ENCODE data around the gene ARID1B.
A peak's percentile ranks its signal among the peaks of the same experiment; 100 is the strongest.

The ARID1B gene

GRCh38 chr6:156879591-156879990, 102.4 kb downstream of the ARID1B start:
- Histone ChIP-seq H3K9ac (ENCODE audit: low read length) (peak overlapping the region; percentile 19; the same call in 1 of the 2 replicates), H3K79me2 (ENCODE audit: insufficient read depth, low read length) (peaks cover 93% of the 10 kb centered on the region), H3K4me3 (ENCODE audit: low read depth, low read length, poor library complexity, severe bottlenecking) (no peak overlapping the region), H3K9me2 (ENCODE audit: low read depth, low read length) (no peaks in the 10 kb centered on the region), H3K4me2 (ENCODE audit: low read length) (peak overlapping the region; percentile 37; the same call in 1 of the 2 replicates), H3F3A (ENCODE audit: insufficient read depth, low read length) (no peaks in the 10 kb centered on the region), H3K27me3 (ENCODE audit: insufficient read depth, low read length) (no peaks in the 10 kb centered on the region), H4K20me1 (ENCODE audit: insufficient read depth, low read length) (no peaks in the 10 kb centered on the region), H3K27ac (ENCODE audit: low read depth, low read length, poor library complexity, severe bottlenecking) (peak overlapping the region; percentile 88), H3K36me3 (ENCODE audit: insufficient read depth, low read length) (peaks cover 15% of the 10 kb centered on the region), H3K4me1 (ENCODE audit: insufficient read depth, low read length, severe bottlenecking) (peaks cover 85% of the 10 kb centered on the region), H2AFZ (ENCODE audit: low read length) (no peak overlapping the region), H3K9me3 (ENCODE audit: low read length) (no peaks in the 10 kb centered on the region)
- no peak for TF ChIP-seq EZH2 (IDR thresholded peaks at IDR 0.05; ENCODE audit: borderline replicate concordance, low read length)
- TF ChIP-seq CTCF (IDR thresholded peaks at IDR 0.05; ENCODE audit: low read length), result no peak

- Histone ChIP-seq H3K9me2 (ENCODE audit: low read depth, low read length) (no peaks in the 10 kb centered on the region), H4K20me1 (ENCODE audit: insufficient read depth, low read length) (no peaks in the 10 kb centered on the region)
Measured at GRCh38 chr6:156880913-156881312, 103.7 kb downstream of the ARID1B start.

GRCh38 chr6:156881687-156882629, 104.8 kb downstream of the ARID1B start:
- H3K9ac ChIP-seq (ENCODE audit: low read length), result peak overlapping the region; percentile 45; the same call in 1 of the 2 replicates
- H3K4me2 ChIP-seq (ENCODE audit: low read length), result peak overlapping the region; percentile 72
- no peak overlapping the region for H2AFZ ChIP-seq (ENCODE audit: low read length)
- TF ChIP-seq EZH2 (IDR thresholded peaks at IDR 0.05; ENCODE audit: borderline replicate concordance, low read length), result no peak
- no peak for TF ChIP-seq CTCF (IDR thresholded peaks at IDR 0.05; ENCODE audit: low read length)
- H3K36me3 ChIP-seq (ENCODE audit: insufficient read depth, low read length), result peaks cover 15% of the 10 kb centered on the region; the same call in 1 of the 2 replicates
- H4K20me1 ChIP-seq (ENCODE audit: insufficient read depth, low read length), result no peaks in the 10 kb centered on the region
- no peaks in the 10 kb centered on the region for H3K9me2 ChIP-seq (ENCODE audit: low read depth, low read length)
- H3K79me2 ChIP-seq (ENCODE audit: insufficient read depth, low read length), result peaks cover 93% of the 10 kb centered on the region
- no peaks in the 10 kb centered on the region for H3K9me3 ChIP-seq (ENCODE audit: low read length)
- peak overlapping the region; percentile 50 for H3K4me3 ChIP-seq (ENCODE audit: low read depth, low read length, poor library complexity, severe bottlenecking)
- no peaks in the 10 kb centered on the region for H3F3A ChIP-seq (ENCODE audit: insufficient read depth, low read length)
- peaks cover 91% of the 10 kb centered on the region for H3K4me1 ChIP-seq (ENCODE audit: insufficient read depth, low read length, severe bottlenecking)
- peak overlapping the region; percentile 88 for H3K27ac ChIP-seq (ENCODE audit: low read depth, low read length, poor library complexity, severe bottlenecking)
- H3K27me3 ChIP-seq (ENCODE audit: insufficient read depth, low read length), result no peaks in the 10 kb centered on the region

More at GRCh38 chr6:156880913-156881312, 103.7 kb downstream of the ARID1B start:
- TF ChIP-seq EZH2 (IDR thresholded peaks at IDR 0.05; ENCODE audit: borderline replicate concordance, low read length), result no peak
- no peak for TF ChIP-seq CTCF (IDR thresholded peaks at IDR 0.05; ENCODE audit: low read length)
- no peaks in the 10 kb centered on the region for H3K27me3 ChIP-seq (ENCODE audit: insufficient read depth, low read length)
- peaks cover 15% of the 10 kb centered on the region; the same call in 1 of the 2 replicates for H3K36me3 ChIP-seq (ENCODE audit: insufficient read depth, low read length)
- H3K27ac ChIP-seq (ENCODE audit: low read depth, low read length, poor library complexity, severe bottlenecking), result peak overlapping the region; percentile 88
- H3K79me2 ChIP-seq (ENCODE audit: insufficient read depth, low read length), result peaks cover 93% of the 10 kb centered on the region
- no peak overlapping the region for H3K4me3 ChIP-seq (ENCODE audit: low read depth, low read length, poor library complexity, severe bottlenecking)
- no peak overlapping the region for H2AFZ ChIP-seq (ENCODE audit: low read length)
- H3F3A ChIP-seq (ENCODE audit: insufficient read depth, low read length), result no peaks in the 10 kb centered on the region
- no peak overlapping the region; the same call in 1 of the 2 replicates for H3K9ac ChIP-seq (ENCODE audit: low read length)
- peak overlapping the region; percentile 72; the same call in 1 of the 2 replicates for H3K4me2 ChIP-seq (ENCODE audit: low read length)
- H3K4me1 ChIP-seq (ENCODE audit: insufficient read depth, low read length, severe bottlenecking), result peaks cover 86% of the 10 kb centered on the region
- no peaks in the 10 kb centered on the region for H3K9me3 ChIP-seq (ENCODE audit: low read length)

Measured in OCI-LY1 (cell line).